Measurements from ENCODE around the gene SASH1.

DNA sequence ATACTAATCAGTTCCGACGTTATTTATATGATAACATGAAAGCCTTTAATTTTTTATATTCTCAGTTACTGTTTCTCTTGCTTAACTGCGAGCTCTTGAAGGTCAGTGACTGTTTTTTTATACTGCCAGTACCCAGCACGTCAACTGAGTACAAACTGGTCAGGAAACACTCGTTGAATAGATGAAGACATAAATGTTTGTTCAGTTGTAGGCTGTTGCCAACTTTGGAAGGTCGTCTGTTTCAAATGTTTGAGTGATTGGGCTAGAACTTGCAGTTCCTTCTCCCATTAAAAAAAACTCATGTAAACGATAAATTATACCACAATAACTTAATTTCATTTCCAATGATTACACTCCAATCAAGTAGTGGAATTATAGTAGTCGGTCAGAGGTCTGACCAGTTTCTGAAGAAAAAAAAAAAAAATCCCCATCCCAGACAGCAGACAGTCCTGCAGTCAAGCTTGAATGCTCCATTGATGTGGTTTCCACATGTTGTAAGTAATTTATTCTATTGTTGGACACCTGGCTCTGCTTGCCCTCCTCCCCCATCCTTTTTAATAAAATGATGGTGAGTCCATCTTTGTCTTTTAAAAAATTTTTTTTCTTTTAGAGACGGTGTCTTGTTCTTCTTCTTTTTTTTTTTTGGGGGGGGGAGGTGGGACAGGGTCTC is 81.1 kb downstream of the SASH1 start:
- TF ChIP-seq EZH2 (IDR thresholded peaks at IDR 0.05; ENCODE audit: borderline replicate concordance, low read length) = no peak
- TF ChIP-seq, protein P1, sequence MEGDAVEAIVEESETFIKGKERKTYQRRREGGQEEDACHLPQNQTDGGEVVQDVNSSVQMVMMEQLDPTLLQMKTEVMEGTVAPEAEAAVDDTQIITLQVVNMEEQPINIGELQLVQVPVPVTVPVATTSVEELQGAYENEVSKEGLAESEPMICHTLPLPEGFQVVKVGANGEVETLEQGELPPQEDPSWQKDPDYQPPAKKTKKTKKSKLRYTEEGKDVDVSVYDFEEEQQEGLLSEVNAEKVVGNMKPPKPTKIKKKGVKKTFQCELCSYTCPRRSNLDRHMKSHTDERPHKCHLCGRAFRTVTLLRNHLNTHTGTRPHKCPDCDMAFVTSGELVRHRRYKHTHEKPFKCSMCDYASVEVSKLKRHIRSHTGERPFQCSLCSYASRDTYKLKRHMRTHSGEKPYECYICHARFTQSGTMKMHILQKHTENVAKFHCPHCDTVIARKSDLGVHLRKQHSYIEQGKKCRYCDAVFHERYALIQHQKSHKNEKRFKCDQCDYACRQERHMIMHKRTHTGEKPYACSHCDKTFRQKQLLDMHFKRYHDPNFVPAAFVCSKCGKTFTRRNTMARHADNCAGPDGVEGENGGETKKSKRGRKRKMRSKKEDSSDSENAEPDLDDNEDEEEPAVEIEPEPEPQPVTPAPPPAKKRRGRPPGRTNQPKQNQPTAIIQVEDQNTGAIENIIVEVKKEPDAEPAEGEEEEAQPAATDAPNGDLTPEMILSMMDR (IDR thresholded peaks at IDR 0.05; ENCODE audit: low read length) = no peak
